Mesenchymal stem cell (in vitro differentiated cells and primary cell): ENCODE measurements around the gene ZNHIT3.
A peak's percentile ranks its signal among the peaks of the same experiment; 100 is the strongest.

Experiments used
- DNase-seq: peaks from one replicate; pipeline ENCODE4 v3.0.0-alpha.2; 2013
- H2AFZ ChIP-seq: one replicate; pipeline ENCODE4 v1.6.1; 2013; ENCODE audit warnings: low read depth, mild to moderate bottlenecking, control low read depth, inconsistent platforms, low read length, moderate library complexity
- H2AK5ac ChIP-seq: 2 replicates; pipeline ENCODE4 v1.6.1; 2013; ENCODE audit warnings: low read length, moderate library complexity, mild to moderate bottlenecking, inconsistent platforms; ENCODE audit not compliant: severe bottlenecking
- H2BK120ac ChIP-seq: one replicate; pipeline ENCODE4 v1.6.1; 2013; ENCODE audit warnings: low read depth, mild to moderate bottlenecking, inconsistent platforms, low read length, moderate library complexity
- H2BK12ac ChIP-seq, 2 experiments: one replicate each; pipeline ENCODE4 v1.6.1; 2013; ENCODE audit warnings: inconsistent platforms in 2 of 2, low read length in 2 of 2, mild to moderate bottlenecking in 2 of 2, moderate library complexity in 2 of 2, control low read depth in 1 of 2
- H2BK15ac ChIP-seq: one replicate; pipeline ENCODE4 v1.6.1; 2013; ENCODE audit warnings: mild to moderate bottlenecking, low read depth, inconsistent platforms; ENCODE audit not compliant: poor library complexity, severe bottlenecking
- H2BK5ac ChIP-seq: 2 replicates; pipeline ENCODE4 v1.6.1; 2013; ENCODE audit warnings: low read depth, mild to moderate bottlenecking, low read length, control low read depth, inconsistent platforms; ENCODE audit not compliant: poor library complexity, severe bottlenecking
- H3K14ac ChIP-seq, 2 experiments: one replicate each; pipeline ENCODE4 v1.6.1; 2013; ENCODE audit warnings: inconsistent platforms in 2 of 2, low read length in 2 of 2, control low read depth in 1 of 2, mild to moderate bottlenecking in 1 of 2, moderate library complexity in 1 of 2
- H3K18ac ChIP-seq, 2 experiments: one replicate each; pipeline ENCODE4 v1.6.1; 2013; ENCODE audit warnings: inconsistent platforms in 2 of 2, low read length in 2 of 2, control low read depth in 1 of 2, low read depth in 1 of 2, mild to moderate bottlenecking in 1 of 2
- H3K23ac ChIP-seq, 2 experiments: one replicate each; pipeline ENCODE4 v1.6.1; 2013; ENCODE audit warnings: inconsistent platforms in 2 of 2, low read length in 2 of 2, mild to moderate bottlenecking in 2 of 2, moderate library complexity in 2 of 2, control low read depth in 1 of 2
- H3K27ac ChIP-seq: 2 replicates; pipeline ENCODE4 v1.5.1; 2013; ENCODE audit warnings: mild to moderate bottlenecking, moderate library complexity, low read length, control low read depth, inconsistent platforms; ENCODE audit not compliant: poor library complexity, severe bottlenecking
- H3K27me3 ChIP-seq, 2 experiments: 2 replicates each; pipeline versions ENCODE4 v1.6.1 to v1.7.0; 2013; ENCODE audit warnings: low read length in 2 of 2, mild to moderate bottlenecking in 2 of 2, moderate library complexity in 2 of 2, control low read depth in 1 of 2, inconsistent platforms in 1 of 2; ENCODE audit not compliant: control insufficient read depth in 1 of 2, insufficient read depth in 1 of 2
- H3K36me3 ChIP-seq, 2 experiments: 2 replicates each; pipeline versions ENCODE4 v1.6.1 to v1.7.0; 2013; ENCODE audit warnings: low read length in 2 of 2, control low read depth in 1 of 2, inconsistent platforms in 1 of 2, low read depth in 1 of 2, mild to moderate bottlenecking in 1 of 2; ENCODE audit not compliant: insufficient read depth in 2 of 2, control insufficient read depth in 1 of 2
- H3K4ac ChIP-seq, 2 experiments: one replicate each; pipeline ENCODE4 v1.6.1; 2013; ENCODE audit warnings: inconsistent platforms in 2 of 2, low read length in 2 of 2, mild to moderate bottlenecking in 2 of 2, moderate library complexity in 2 of 2, control low read depth in 1 of 2, low read depth in 1 of 2
- H3K4me1 ChIP-seq: 2 replicates; pipeline ENCODE4 v1.6.1; 2013; ENCODE audit warnings: low read depth, low read length, control low read depth; ENCODE audit not compliant: control insufficient read depth, insufficient read depth
- H3K4me2 ChIP-seq: 2 replicates; pipeline ENCODE4 v1.6.1; 2013; ENCODE audit warnings: low read length, mild to moderate bottlenecking, inconsistent platforms; ENCODE audit not compliant: poor library complexity, severe bottlenecking
- H3K4me3 ChIP-seq, 2 experiments: 2 replicates each; pipeline versions ENCODE4 v1.5.1 to v1.7.0; 2013; ENCODE audit warnings: low read length in 2 of 2, mild to moderate bottlenecking in 2 of 2, control low read depth in 1 of 2, low read depth in 1 of 2; ENCODE audit not compliant: insufficient read depth in 1 of 2
- H3K79me1 ChIP-seq: replicated peaks from 2 replicates; pipeline ENCODE4 v1.6.1; 2013; ENCODE audit warnings: mild to moderate bottlenecking, control low read depth, low read length, inconsistent platforms; ENCODE audit not compliant: poor library complexity, severe bottlenecking
- H3K9ac ChIP-seq: 2 replicates; pipeline ENCODE4 v1.7.0; 2013; ENCODE audit warnings: mild to moderate bottlenecking, low read length, moderate library complexity
- H3K9me3 ChIP-seq: 2 replicates; pipeline ENCODE4 v1.7.0; 2013; ENCODE audit warnings: mild to moderate bottlenecking, low read length; ENCODE audit not compliant: control insufficient read depth
- H4K8ac ChIP-seq: one replicate; pipeline ENCODE4 v1.6.1; 2013; ENCODE audit warnings: inconsistent platforms, mild to moderate bottlenecking, low read length, moderate library complexity
- H4K91ac ChIP-seq: one replicate; pipeline ENCODE4 v1.6.1; 2013; ENCODE audit warnings: mild to moderate bottlenecking, low read length, inconsistent platforms
- WGBS: methylation state at CpG from one replicate; pipeline ENCODE4 v1.1.7; 2013; ENCODE audit warnings: mixed read lengths; 5-methylcytosine and 5-hydroxymethylcytosine counted together

ZNHIT3 gene

DNA sequence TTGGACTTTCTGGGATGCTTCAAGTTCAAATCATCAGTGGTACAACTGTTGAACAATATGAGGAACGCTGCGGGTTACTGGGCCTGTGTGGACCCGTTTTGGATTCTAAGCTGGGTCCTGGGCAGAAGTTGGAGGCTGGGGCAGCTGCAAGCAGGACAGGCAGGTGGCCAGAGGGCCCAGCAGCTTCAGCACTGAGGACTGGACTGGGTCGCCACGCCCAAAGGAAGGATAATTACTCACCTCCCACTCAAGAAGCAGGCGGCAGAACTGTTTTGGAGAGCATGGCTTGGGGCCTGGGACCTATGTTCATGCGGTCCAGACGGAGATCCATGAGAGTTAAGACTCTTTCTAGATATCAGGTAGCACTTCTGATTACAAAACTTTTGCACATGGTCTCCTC, 1.5 kb upstream of the ZNHIT3 start:
- Histone ChIP-seq H2BK5ac (no peak overlapping the region), H3K79me1 (peaks cover 2% of the 10 kb centered on the region), H2AFZ (no peak overlapping the region), H4K91ac (no peak overlapping the region), H2BK120ac (no peak overlapping the region), H3K14ac (no peak overlapping the region), H3K27ac (no peak overlapping the region), H4K8ac (no peak overlapping the region), H2AK5ac (no peak overlapping the region), H3K4me2 (no peak overlapping the region), H2BK15ac (no peak overlapping the region), H3K27me3 (peaks cover 14 to 17% of the 10 kb centered on the region in 2 experiments), H2BK12ac (peak overlapping the region in 1 of 2 experiments; percentile 18), H3K18ac (no peak overlapping the region), H3K4ac (no peak overlapping the region), H3K4me1 (peaks cover 22% of the 10 kb centered on the region), H3K36me3 (peaks cover 0 to 7% of the 10 kb centered on the region in 2 experiments), H3K9ac (no peak overlapping the region), H3K9me3 (no peaks in the 10 kb centered on the region), H3K23ac (no peak overlapping the region), H3K4me3 (no peak overlapping the region)
- DNase-seq, result no peak
- 85% methylated on average over 8 of the region's 8 CpGs for WGBS

DNA sequence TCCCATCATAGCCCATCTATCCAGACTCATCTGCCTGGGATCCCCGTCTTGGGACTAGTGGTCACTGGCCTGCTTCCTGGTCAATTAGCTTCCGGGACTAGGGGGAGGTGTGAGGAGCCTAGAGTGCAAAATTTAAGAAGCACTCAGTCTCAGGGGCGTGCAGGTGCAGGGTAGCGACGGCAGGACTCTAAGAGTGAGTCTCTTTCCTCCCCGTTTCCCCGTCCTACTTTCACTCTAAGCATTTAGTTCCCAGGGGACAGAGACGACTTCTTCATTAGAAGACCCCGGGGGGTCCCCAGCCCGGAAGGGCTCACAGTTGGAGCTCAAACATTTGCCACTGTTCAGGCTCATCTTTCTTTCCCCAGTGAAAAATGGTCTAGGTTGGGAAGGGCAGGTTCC, 677 bp upstream of the ZNHIT3 start:
- peak overlapping the region; percentile 43 for H2AFZ ChIP-seq
- H3K4me3 ChIP-seq, result peak overlapping the region; percentile 81 to 93
- H3K9me3 ChIP-seq, result no peaks in the 10 kb centered on the region
- no peak overlapping the region for H2BK120ac ChIP-seq
- H3K18ac ChIP-seq, result peak overlapping the region in 1 of 2 experiments; percentile 69
- no peak overlapping the region for H3K23ac ChIP-seq
- H3K4me1 ChIP-seq, result peaks cover 22% of the 10 kb centered on the region
- H4K91ac ChIP-seq, result no peak overlapping the region
- H3K27me3 ChIP-seq, result peaks cover 14% of the 10 kb centered on the region in 2 experiments
- no peak overlapping the region for H2BK15ac ChIP-seq
- peak overlapping the region; percentile 30 to 53 for H3K4ac ChIP-seq
- WGBS, result 18% methylated on average over 9 of the region's 10 CpGs
- H3K36me3 ChIP-seq, result peaks cover 0 to 7% of the 10 kb centered on the region in 2 experiments
- peak overlapping the region; percentile 52 for H3K4me2 ChIP-seq
- H3K9ac ChIP-seq, result peak overlapping the region; percentile 85
- H2AK5ac ChIP-seq, result no peak overlapping the region
- H3K27ac ChIP-seq, result no peak overlapping the region
- no peak for DNase-seq
- peaks cover 2% of the 10 kb centered on the region for H3K79me1 ChIP-seq
- H4K8ac ChIP-seq, result peak overlapping the region; percentile 97
- H3K14ac ChIP-seq, result no peak overlapping the region
- H2BK5ac ChIP-seq, result no peak overlapping the region
- H2BK12ac ChIP-seq, result no peak overlapping the region

DNA sequence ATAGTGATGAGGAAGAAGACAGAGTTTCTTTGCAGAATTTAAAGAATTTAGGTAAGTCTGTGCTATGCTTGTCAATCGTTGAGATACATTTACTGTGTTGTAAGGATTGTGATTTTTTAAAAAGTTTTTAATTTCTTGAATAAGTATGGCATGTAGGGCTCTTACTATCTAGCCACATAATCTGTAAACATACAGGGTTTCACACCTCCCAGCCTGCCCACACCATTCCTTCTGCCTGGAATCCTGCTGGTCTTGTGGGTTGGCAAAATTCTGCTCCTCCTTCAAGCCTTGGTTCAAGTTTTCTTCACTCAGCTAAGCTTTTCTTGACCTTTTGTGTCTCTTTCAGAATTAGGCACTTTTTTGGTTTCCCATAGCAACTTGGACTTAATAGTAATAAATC, 7.5 kb downstream of the ZNHIT3 start:
- Histone ChIP-seq H2BK15ac (no peak overlapping the region), H3K14ac (no peak overlapping the region), H2AFZ (no peak overlapping the region), H3K27me3 (no peaks in the 10 kb centered on the region), H3K9ac (no peak overlapping the region), H2BK5ac (no peak overlapping the region), H3K4me2 (no peak overlapping the region), H3K23ac (no peak overlapping the region), H3K27ac (no peak overlapping the region), H3K4me3 (no peak overlapping the region), H2AK5ac (no peak overlapping the region), H3K79me1 (peaks cover 28% of the 10 kb centered on the region), H4K8ac (no peak overlapping the region), H3K9me3 (no peaks in the 10 kb centered on the region), H2BK120ac (no peak overlapping the region), H3K36me3 (peaks cover 39 to 75% of the 10 kb centered on the region in 2 experiments), H4K91ac (no peak overlapping the region), H2BK12ac (no peak overlapping the region), H3K18ac (no peak overlapping the region), H3K4me1 (peaks cover 6% of the 10 kb centered on the region), H3K4ac (no peak overlapping the region)
- DNase-seq, result peak; percentile 14
- 83% methylated on average over 1 of the region's 1 CpG for WGBS

DNA sequence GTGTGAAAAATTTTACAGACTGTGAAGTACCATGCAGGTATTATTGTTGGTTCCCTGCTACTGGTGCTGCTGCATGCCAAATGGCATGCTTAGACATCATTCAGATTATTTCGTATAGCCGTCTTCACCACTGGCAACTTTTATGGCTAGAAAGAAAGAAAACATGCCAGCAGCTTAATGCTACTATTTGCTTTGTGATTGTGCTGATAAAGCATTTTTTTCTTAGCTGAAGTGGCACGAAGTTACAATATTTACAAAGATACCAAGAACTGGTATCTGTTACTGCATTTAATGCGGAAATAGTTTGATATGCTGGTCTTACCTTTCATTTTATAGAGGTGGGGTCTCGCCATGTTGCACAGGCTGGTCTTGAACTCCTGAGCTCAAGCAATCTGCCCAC, 8.2 kb downstream of the ZNHIT3 start:
- H3K27ac ChIP-seq, result no peak overlapping the region
- no peak overlapping the region for H4K8ac ChIP-seq
- DNase-seq, result no peak
- no peaks in the 10 kb centered on the region for H3K9me3 ChIP-seq
- H2BK120ac ChIP-seq, result no peak overlapping the region
- peaks cover 6% of the 10 kb centered on the region for H3K4me1 ChIP-seq
- no peak overlapping the region for H3K14ac ChIP-seq
- H3K18ac ChIP-seq, result no peak overlapping the region
- H2AK5ac ChIP-seq, result no peak overlapping the region
- WGBS, result 96% methylated on average over 5 of the region's 5 CpGs
- H3K79me1 ChIP-seq, result peaks cover 28% of the 10 kb centered on the region
- H3K36me3 ChIP-seq, result peaks cover 43 to 77% of the 10 kb centered on the region in 2 experiments
- H3K4me2 ChIP-seq, result no peak overlapping the region
- H4K91ac ChIP-seq, result no peak overlapping the region
- H3K4ac ChIP-seq, result no peak overlapping the region
- H3K4me3 ChIP-seq, result no peak overlapping the region
- H3K9ac ChIP-seq, result no peak overlapping the region
- no peak overlapping the region for H2AFZ ChIP-seq
- no peak overlapping the region for H2BK5ac ChIP-seq
- H3K23ac ChIP-seq, result no peak overlapping the region
- no peak overlapping the region for H2BK12ac ChIP-seq
- H2BK15ac ChIP-seq, result no peak overlapping the region
- no peaks in the 10 kb centered on the region for H3K27me3 ChIP-seq
